HepG2 (cell line): ENCODE measurements around the gene RAB15. TPM values are rescaled to one million over a fixed set of nuclear protein-coding genes. Genes with fewer than 3 reads are reported as not detected.

Source experiments
- ATAC-seq: fragments of 200-7000 bp; cut with Tn5 transposase; 3 replicates; pipeline ENCODE4 v1.9.1; 2020; ENCODE audit warnings: mild to moderate bottlenecking, moderate library complexity
- BruUV-seq: library from RNA; stranded (reverse); fragments of 400-500 nt; replicated peaks from 2 replicates; lab custom pipeline; 2021; lab: Mats Ljungman, UMichigan
- CTCF ChIA-PET: fragments of 300-600 bp; formaldehyde crosslinking; extraction: SDS; loops from one replicate; lab custom pipeline; 2021; ENCODE audit warnings: low total read pairs, inconsistent platforms, low intra/inter-chr PET ratio; lab: Yijun Ruan, JAX
- POLR2A ChIA-PET: fragments of 350-600 bp; sonication (Branson Sonifier 250); formaldehyde crosslinking; loops from one replicate; lab custom pipeline; 2020; ENCODE audit warnings: antibody characterized with exemption, inconsistent platforms; lab: Yijun Ruan, JAX
- DNase-seq: peaks from one replicate; pipeline ENCODE4 v3.0.0-alpha.2; 2015; ENCODE audit warnings: low spot score
- FAIRE-seq: peaks from 3 replicates; lab custom pipeline; 2011; peaks lifted over from hg19 to GRCh38; lab: Jason Lieb, UNC
- H2AFZ ChIP-seq: one replicate; pipeline ENCODE4 v1.6.1; 2011; ENCODE audit warnings: low read length, inconsistent platforms
- H3K27ac ChIP-seq: fragments of 300-600 bp; 3 replicates; pipeline ENCODE4 v1.8.0; 2011; ENCODE audit warnings: mixed run types, mild to moderate bottlenecking, mixed read lengths, low read length, inconsistent platforms; ENCODE audit not compliant: insufficient read depth; ENCODE audit errors: extremely low read length
- H3K27me3 ChIP-seq, 2 experiments: fragments of 200-600 bp in 1 of 2; 2 replicates in 1 of 2; 3 replicates in 1 of 2; pipeline versions ENCODE4 v1.6.0 to v1.8.0; 2011; ENCODE audit warnings: low read length in 2 of 2, mild to moderate bottlenecking in 2 of 2, moderate library complexity in 2 of 2, inconsistent platforms in 1 of 2; ENCODE audit not compliant: insufficient read depth in 2 of 2, control insufficient read depth in 1 of 2
- H3K36me3 ChIP-seq, 2 experiments: fragments of 200-600 bp in 1 of 2; replicated peaks in 1 of 2; 2 replicates in 1 of 2; 3 replicates in 1 of 2; pipeline versions ENCODE4 v1.5.1 to v1.8.0; 2011; ENCODE audit warnings: low read length in 2 of 2, inconsistent platforms in 1 of 2; ENCODE audit not compliant: insufficient read depth in 2 of 2, control insufficient read depth in 1 of 2
- H3K4me1 ChIP-seq: 2 replicates; pipeline ENCODE4 v1.5.1; 2012; ENCODE audit warnings: low read length, inconsistent platforms; ENCODE audit not compliant: insufficient read depth
- H3K4me2 ChIP-seq: 2 replicates; pipeline ENCODE4 v1.6.0; 2011; ENCODE audit warnings: low read depth, low read length, inconsistent platforms
- H3K4me3 ChIP-seq, 3 experiments: fragments of 200-600 bp in 1 of 3; sonication (generic), shearing (Covaris generic) in 1 of 3; replicated peaks in 1 of 3; 2 replicates each; pipeline ENCODE4 v1.5.1; 2011 to 2016; ENCODE audit warnings: low read length in 3 of 3, inconsistent platforms in 2 of 3, low read depth in 2 of 3, mild to moderate bottlenecking in 2 of 3, control low read depth in 1 of 3, mixed read lengths in 1 of 3; ENCODE audit not compliant: insufficient read depth in 1 of 3
- H3K79me2 ChIP-seq: one replicate; pipeline ENCODE4 v1.6.1; 2011; ENCODE audit warnings: low read length, inconsistent platforms; ENCODE audit not compliant: insufficient read depth
- H3K9ac ChIP-seq: 2 replicates; pipeline ENCODE4 v1.6.0; 2011; ENCODE audit warnings: mild to moderate bottlenecking, low read depth, low read length, inconsistent platforms; ENCODE audit not compliant: insufficient read depth
- H3K9me3 ChIP-seq: 2 replicates; pipeline ENCODE4 v1.5.1; 2012; ENCODE audit warnings: mild to moderate bottlenecking, low read length
- H4K20me1 ChIP-seq: 2 replicates; pipeline ENCODE4 v1.6.0; 2011; ENCODE audit warnings: inconsistent platforms, mild to moderate bottlenecking, low read length, moderate library complexity; ENCODE audit not compliant: insufficient read depth
- ATF4 ChIP-seq, 2 experiments: fragments of 450-650 bp in 1 of 2; sonication (generic) in 1 of 2; formaldehyde crosslinking; IDR thresholded peaks; 2 replicates each; pipeline versions ENCODE4 v1.5.0 to v1.8.0; 2020 to 2022; ENCODE audit warnings: mild to moderate bottlenecking in 1 of 2, missing genetic modification reagents in 1 of 2
- E2F5 ChIP-seq: sonication (generic); formaldehyde crosslinking; conservative IDR thresholded peaks from 2 replicates; pipeline ENCODE4 v1.4.0; 2020; ENCODE audit warnings: missing genetic modification reagents
- GZF1 ChIP-seq: sonication (generic); formaldehyde crosslinking; IDR thresholded peaks from 2 replicates; pipeline ENCODE4 v1.5.1; 2020; ENCODE audit warnings: mild to moderate bottlenecking, missing genetic modification reagents
- NR2F6 ChIP-seq, 2 experiments: IDR thresholded peaks; 2 replicates each; pipeline ENCODE4 v1.6.1; 2016; ENCODE audit warnings: antibody characterized with exemption in 1 of 2, mild to moderate bottlenecking in 1 of 2
- ZMYM2 ChIP-seq: sonication (generic); formaldehyde crosslinking; IDR thresholded peaks from 2 replicates; pipeline ENCODE4 v1.8.0; 2022; ENCODE audit warnings: mild to moderate bottlenecking, missing genetic modification reagents
- ZNF674 ChIP-seq: sonication (generic); formaldehyde crosslinking; IDR thresholded peaks from 2 replicates; pipeline ENCODE4 v1.5.0; 2020; ENCODE audit warnings: low read depth, mild to moderate bottlenecking, missing genetic modification reagents
- ZNF709 ChIP-seq: sonication (generic); formaldehyde crosslinking; IDR thresholded peaks from 2 replicates; pipeline ENCODE4 v1.5.0; 2020; ENCODE audit warnings: mild to moderate bottlenecking, missing genetic modification reagents
- WGBS: methylation state at CpG from one replicate; pipeline ENCODE4 v1.1.6; 2017; ENCODE audit warnings: low lambda C conversion rate; 5-methylcytosine and 5-hydroxymethylcytosine counted together
- in situ Hi-C: cut with HindIII; loops from 2 replicates; pipeline ENCODE4 v1.10.0; 2017; ENCODE audit warnings: low pct_unique_long_range_greater_than_20kb; ENCODE audit not compliant: extremely low pct_ligation_motif_present
- intact Hi-C: fragments of 100-400 bp; cut with micrococcal nuclease; formaldehyde crosslinking; loops from one replicate; pipeline ENCODE4 v1.10.0; 2022; ENCODE audit not compliant: unreplicated experiment
- polyA plus RNA-seq, 8 experiments: library from polyadenylated mRNA; depleted of rRNA in 3 of 8; stranded (reverse) in 7 of 8; unstranded in 1 of 8; fragments of >200 nt; fragmentation: Illumina TruSeq in 4 of 8; extraction: Trizol in 4 of 8; gene quantifications; 2 replicates each; pipeline versions ENCODE4 v1.2.1 to v1.2.3, GENCODE V29; 2011 to 2016; ENCODE audit warnings: low read depth in 4 of 8, missing spikeins in 1 of 8, mixed read lengths in 1 of 8; ENCODE audit not compliant: insufficient read depth in 1 of 8
- total RNA-seq, 5 experiments: library from RNA; depleted of rRNA; stranded (reverse); fragments of >200 nt; fragmentation: Illumina TruSeq; extraction: Trizol; gene quantifications; 2 replicates each; pipeline ENCODE4 v1.2.3, GENCODE V29; 2016; ENCODE audit warnings: low read depth in 1 of 5

The RAB15 gene
- total and polyA plus RNA-seq, 2 of the 13 experiments (the other 11 are each of a cell fraction or from before 2014, with no cell fraction given) = 7.4 to 18.5 TPM

DNA sequence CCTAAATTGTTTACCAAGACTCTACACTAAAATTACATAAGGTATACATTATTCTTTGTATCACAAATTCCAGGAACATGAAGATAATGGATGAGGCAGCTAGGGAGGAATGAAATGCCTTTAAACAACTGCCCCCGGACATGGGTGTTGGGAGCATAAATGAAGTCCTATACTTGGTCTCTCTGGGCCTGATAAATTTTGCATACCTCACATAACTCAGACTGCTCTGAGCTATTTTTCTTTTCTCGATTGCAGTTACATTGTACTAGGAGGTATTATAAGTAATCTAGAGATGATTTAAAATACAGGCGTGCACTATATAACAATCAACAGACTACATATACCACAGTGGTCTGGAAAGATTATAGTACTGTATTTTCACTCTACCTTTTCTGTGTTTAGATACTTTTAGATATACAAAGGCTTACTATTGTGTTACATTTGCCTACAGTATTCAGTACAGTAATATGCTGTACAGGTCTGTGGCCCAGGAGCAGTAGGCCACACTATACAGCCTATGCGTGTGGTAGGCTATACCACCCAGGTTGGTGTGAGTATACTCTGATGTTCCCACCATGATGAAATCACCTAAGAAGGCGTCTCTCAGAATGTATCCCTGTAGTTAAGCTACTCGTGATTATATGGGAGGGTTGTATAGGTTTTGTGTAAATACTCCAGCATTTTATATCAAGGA lies 28.9 kb upstream of the RAB15 start:
- BruUV-seq = no TSS peak
- H3K36me3 ChIP-seq = peaks cover 7 to 15% of the 10 kb centered on the region in 2 experiments
- ChIA-PET CTCF (no interaction called here), POLR2A (interaction anchor here (0.7 kb wide), 1 partner anchor 11 kb away, joined by 3 read pairs; no protein-coding TSS in a partner anchor)
- H3K9me3 ChIP-seq = no peaks in the 10 kb centered on the region
- DNase-seq = no peak
- H3K27ac ChIP-seq = no peak overlapping the region
- H3K4me1 ChIP-seq = peaks cover 27% of the 10 kb centered on the region
- no peak for ATAC-seq
- no peak overlapping the region for H3K4me2 ChIP-seq
- no peak overlapping the region for H3K4me3 ChIP-seq
- no peak overlapping the region for H2AFZ ChIP-seq
- TF ChIP-seq ATF4 (CRISPR knock-in tag; IDR thresholded peaks at IDR 0.05) = no peak
- H3K79me2 ChIP-seq = peaks cover 37% of the 10 kb centered on the region
- intact Hi-C loops (no loop called here), in situ Hi-C loops (no loop called here)
- FAIRE-seq = no peak
- H4K20me1 ChIP-seq = no peaks in the 10 kb centered on the region
- WGBS = 93% methylated on average over 6 of the region's 6 CpGs
- no peaks in the 10 kb centered on the region for H3K27me3 ChIP-seq
- H3K9ac ChIP-seq = no peak overlapping the region

DNA sequence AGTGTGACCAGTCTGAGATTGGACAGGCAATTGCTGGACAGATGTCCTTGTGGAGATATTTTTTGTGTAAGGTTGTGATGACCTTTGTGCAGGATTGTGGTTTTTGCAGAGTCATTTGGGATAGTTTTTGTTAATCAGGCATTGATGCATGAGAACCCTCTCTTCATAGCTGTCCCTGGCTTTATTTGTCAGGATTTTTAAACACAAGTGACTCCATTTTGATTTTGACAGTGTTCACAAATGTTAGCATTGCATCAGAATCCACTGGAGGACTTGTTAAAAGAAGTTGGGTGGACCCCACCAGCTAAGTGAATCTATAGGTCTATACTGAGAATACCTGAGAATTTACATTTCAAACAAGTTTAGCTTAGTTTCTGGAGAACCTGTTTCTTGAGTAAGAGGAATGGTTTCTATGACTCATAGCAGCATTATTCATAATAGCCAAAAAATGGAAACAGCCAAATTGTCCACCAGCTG lies 26.4 kb upstream of the RAB15 start:
- no TSS peak for BruUV-seq

More for the DNA sequence above, 26.4 kb upstream of the RAB15 start:
- Histone ChIP-seq H3K4me3 (no peak overlapping the region), H3K9me3 (no peaks in the 10 kb centered on the region), H3K4me2 (no peak overlapping the region), H3K27me3 (no peaks in the 10 kb centered on the region), H4K20me1 (no peaks in the 10 kb centered on the region), H2AFZ (no peak overlapping the region), H3K79me2 (peaks cover 52% of the 10 kb centered on the region), H3K36me3 (no peaks in the 10 kb centered on the region), H3K9ac (no peak overlapping the region), H3K4me1 (peaks cover 30% of the 10 kb centered on the region), H3K27ac (no peak overlapping the region)
- POLR2A ChIA-PET = interaction anchor here (2.3 kb wide), 1 partner anchor 12 kb away, joined by 12 read pairs; the partner anchor contains the start of gene FNTB
- CTCF ChIA-PET = no interaction called here
- DNase-seq (no peak), FAIRE-seq (peak; percentile 21), ATAC-seq (no peak)
- TF ChIP-seq GZF1 (CRISPR knock-in tag) (no peak), ZNF674 (CRISPR knock-in tag) (no peak), E2F5 (CRISPR knock-in tag) (no peak), ZMYM2 (no peak), ZNF709 (CRISPR knock-in tag) (no peak), NR2F6 (IDR thresholded peaks at IDR 0.05) (no peak), NR2F6 (CRISPR knock-in tag; IDR thresholded peaks at IDR 0.05) (no peak)
- in situ Hi-C loops (no loop called here), intact Hi-C loops (no loop called here)
